ENCODE results near the gene IGHMBP2. TPM values are rescaled to one million over a fixed set of nuclear protein-coding genes. Genes with fewer than 3 reads are reported as not detected.

Gene IGHMBP2
- total RNA-seq, 1 experiment from 2014 or later: 24.0 TPM

GRCh38 chr11:68987211-68987610 lies 83.5 kb downstream of the IGHMBP2 start:
- Histone ChIP-seq H3K79me1 (ENCODE audit: insufficient read depth, low read depth, low read length, poor library complexity, severe bottlenecking) (no peaks in the 10 kb centered on the region), H4K91ac (ENCODE audit: insufficient read length, low read depth, low read length) (no peak overlapping the region), H2BK120ac (ENCODE audit: low read depth, low read length, poor library complexity, severe bottlenecking) (no peak overlapping the region), H2AK5ac (ENCODE audit: insufficient read length, low read length) (no peak overlapping the region), H2BK12ac (ENCODE audit: insufficient read length, low read depth, low read length) (no peak overlapping the region), H2BK15ac (ENCODE audit: low read depth, low read length) (no peak overlapping the region), H2BK20ac (ENCODE audit: low read depth, low read length, poor library complexity, severe bottlenecking) (no peak overlapping the region), H3K4me1 (ENCODE audit: insufficient read depth, low read length) (no peaks in the 10 kb centered on the region), H3K79me2 (ENCODE audit: insufficient read depth, low read length) (no peaks in the 10 kb centered on the region), H2AFZ (ENCODE audit: low read length) (no peak overlapping the region), H3K18ac (ENCODE audit: insufficient read length, low read depth, low read length) (no peak overlapping the region), H4K8ac (replicated peaks; ENCODE audit: insufficient read length, low read depth, low read length) (no peak overlapping the region), H4K5ac (ENCODE audit: insufficient read length, low read depth, low read length) (no peak overlapping the region), H3K56ac (ENCODE audit: insufficient read length, low read depth, low read length) (no peak overlapping the region), H3T11ph (ENCODE audit: low read length) (no peak overlapping the region), H3K14ac (ENCODE audit: insufficient read depth, low read length) (no peak overlapping the region), H3K23ac (ENCODE audit: insufficient read length, low read depth, low read length) (no peak overlapping the region), H3K27me3 (ENCODE audit: insufficient read depth, low read length) (no peaks in the 10 kb centered on the region), H4K20me1 (ENCODE audit: control insufficient read depth, insufficient read depth, insufficient read length) (no peaks in the 10 kb centered on the region), H3K9me3 (ENCODE audit: control insufficient read depth, low read depth, low read length) (no peaks in the 10 kb centered on the region), H2BK5ac (ENCODE audit: insufficient read length, low read length) (no peak overlapping the region), H3K4me2 (ENCODE audit: insufficient read depth, insufficient read length, low read length) (no peak overlapping the region), H3K4ac (ENCODE audit: low read depth, low read length) (no peak overlapping the region), H3K23me2 (ENCODE audit: insufficient read length, low read depth, low read length, poor library complexity, severe bottlenecking) (no peaks in the 10 kb centered on the region), H3K27ac (ENCODE audit: insufficient read length, low read depth, low read length) (no peak overlapping the region), H3K9ac (ENCODE audit: extremely low read depth, insufficient read length, low read length) (no peak overlapping the region)
- no peaks in the 10 kb centered on the region for H3K36me3 Mint-ChIP-seq (ENCODE audit: insufficient read depth in 1 of 3, low read depth in 3 of 3)
- TF ChIP-seq CTCF (conservative IDR thresholded peaks at IDR 0.05): no peak
- peaks cover 2% of the 10 kb centered on the region; the same call in 1 of the 2 replicates for H3K27me3 Mint-ChIP-seq (ENCODE audit: low read depth)
- no peak overlapping the region for H3K27ac Mint-ChIP-seq
- no peaks in the 10 kb centered on the region for H3K4me1 Mint-ChIP-seq
- no peak for DNase-seq
- peaks cover 9 to 12% of the 10 kb centered on the region in 2 experiments; a peak in 4 of 5 replicates for H3K9me3 Mint-ChIP-seq
- H3K4me3 Mint-ChIP-seq: no peak overlapping the region
